GM18526 (cell line): ENCODE data around the gene FAM200B.

ENCODE experiments used
- POLR2A ChIP-seq: IDR thresholded peaks from 3 replicates; pipeline ENCODE4 v1.6.1; 2011; ENCODE audit not compliant: insufficient read length; ENCODE audit errors: extremely low read depth

FAM200B gene

GRCh38 chr4:15681372-15682241 is at the start of gene FAM200B:
FAM200B (plus strand) TSS chr4:15681827; CDS start chr4:15686978, 5,151 bp downstream.
- TF ChIP-seq POLR2A = peak; percentile 78

- TF ChIP-seq POLR2A = no peak
Observed at GRCh38 chr4:15636818-15637217, 44.8 kb upstream of the FAM200B start.

- no peak for TF ChIP-seq POLR2A
Observed at GRCh38 chr4:15638418-15638817, 43.2 kb upstream of the FAM200B start.

GRCh38 chr4:15648600-15648999 is 33.0 kb upstream of the FAM200B start:
- TF ChIP-seq POLR2A = no peak

GRCh38 chr4:15649914-15650545 is 31.6 kb upstream of the FAM200B start:
- TF ChIP-seq POLR2A = no peak

GRCh38 chr4:15651676-15652075 is 30.0 kb upstream of the FAM200B start:
- no peak for TF ChIP-seq POLR2A

GRCh38 chr4:15652191-15652590 is 29.4 kb upstream of the FAM200B start:
- no peak for TF ChIP-seq POLR2A

- TF ChIP-seq POLR2A = no peak
Observed at GRCh38 chr4:15652841-15653240, 28.8 kb upstream of the FAM200B start.

- no peak for TF ChIP-seq POLR2A
Observed at GRCh38 chr4:15653420-15653819, 28.2 kb upstream of the FAM200B start.

GRCh38 chr4:15653864-15654592 is 27.6 kb upstream of the FAM200B start:
- TF ChIP-seq POLR2A = no peak

GRCh38 chr4:15654593-15655222 is 26.9 kb upstream of the FAM200B start:
- no peak for TF ChIP-seq POLR2A

- peak; percentile 73 for TF ChIP-seq POLR2A
Observed at GRCh38 chr4:15655223-15656037, 26.2 kb upstream of the FAM200B start, which contains the start of gene FBXL5. FBXL5 (minus strand) TSS chr4:15655357; CDS start chr4:15655287, 70 bp downstream.

GRCh38 chr4:15656038-15656470 is 25.6 kb upstream of the FAM200B start:
- TF ChIP-seq POLR2A = no peak

GRCh38 chr4:15657366-15657765 is 24.3 kb upstream of the FAM200B start:
- no peak for TF ChIP-seq POLR2A

GRCh38 chr4:15658136-15658770 is 23.4 kb upstream of the FAM200B start:
- no peak for TF ChIP-seq POLR2A
